PC-3 (cell line): ENCODE measurements around the gene SETBP1.

Source experiments
- CTCF ChIP-seq: fragments of 300-600 bp; sonication (generic); conservative IDR thresholded peaks from 2 replicates; pipeline ENCODE4 v1.5.1; 2017; ENCODE audit warnings: antibody characterized with exemption, low read depth, mild to moderate bottlenecking, low read length
- EZH2 ChIP-seq: fragments of 300-600 bp; sonication (generic); IDR thresholded peaks from one replicate; pipeline ENCODE4 v1.6.1; 2017; ENCODE audit warnings: antibody characterized with exemption, mild to moderate bottlenecking, low read length; ENCODE audit not compliant: unreplicated experiment
- EZH2phosphoT487 ChIP-seq: fragments of 300-600 bp; sonication (generic); IDR thresholded peaks from 2 replicates; pipeline ENCODE4 v1.6.1; 2018; ENCODE audit warnings: mild to moderate bottlenecking, antibody characterized with exemption, low read length, borderline replicate concordance

GRCh38 chr18:44708451-44709083 is 27.9 kb downstream of the SETBP1 start:
- TF ChIP-seq CTCF = no peak
- no peak for TF ChIP-seq EZH2
- TF ChIP-seq EZH2phosphoT487 = no peak
